ENCODE data around the gene CASZ1.

- TF ChIP-seq GATA2 (IDR thresholded peaks at IDR 0.05; ENCODE audit: low read depth, low read length) (no peak), GATA3 (IDR thresholded peaks at IDR 0.05; ENCODE audit: low read depth, low read length) (no peak)
These were observed 24.9 kb upstream of the CASZ1 start for GRCh38 chr1:10821388-10821787.

Measured in SH-SY5Y (cell line).